Stimulated activated CD8-positive, alpha-beta memory T cell treated with anti-CD3 and anti-CD28 coated beads, Interleukin-7, amount 100 ng/mL, for 24 hours (primary cell): Measurements from ENCODE around the gene NWD2.
"Not testable (repeated sequence)": the region's sequence is repeated elsewhere in the genome, so short reads cannot be mapped to it uniquely, and the experiment has no call there.

ENCODE experiments used
- DNase-seq: peaks from one replicate; pipeline ENCODE4 v3.0.0-alpha.2; 2020; ENCODE audit warnings: low read depth

NWD2 gene

GRCh38 chr4:37470245-37470644 is 225.7 kb downstream of the NWD2 start:
- DNase-seq, result no peak

- no peak for DNase-seq
Observed at GRCh38 chr4:37471093-37471492, 226.6 kb downstream of the NWD2 start.

- no peak for DNase-seq
Observed at GRCh38 chr4:37471971-37472370, 227.4 kb downstream of the NWD2 start.

GRCh38 chr4:37473807-37474206 is 229.3 kb downstream of the NWD2 start:
- no peak for DNase-seq

- no peak for DNase-seq
Observed at GRCh38 chr4:37475087-37475486, 230.5 kb downstream of the NWD2 start.

GRCh38 chr4:37475776-37476175 is 231.2 kb downstream of the NWD2 start:
- no peak for DNase-seq

- DNase-seq, result no peak
Observed at GRCh38 chr4:37476256-37476655, 231.7 kb downstream of the NWD2 start.

- no peak for DNase-seq
Observed at GRCh38 chr4:37476691-37477090, 232.1 kb downstream of the NWD2 start.

- no peak for DNase-seq
Observed at GRCh38 chr4:37477126-37477525, 232.6 kb downstream of the NWD2 start.

GRCh38 chr4:37478151-37478550 is 233.6 kb downstream of the NWD2 start:
- DNase-seq, result no peak

GRCh38 chr4:37480509-37480908 is 236.0 kb downstream of the NWD2 start:
- DNase-seq, result no peak

- DNase-seq, result no peak
Observed at GRCh38 chr4:37481547-37482122, 237.1 kb downstream of the NWD2 start.

GRCh38 chr4:37482236-37482913 is 237.8 kb downstream of the NWD2 start:
- no peak for DNase-seq

- no peak for DNase-seq
Observed at GRCh38 chr4:37483610-37484009, 239.1 kb downstream of the NWD2 start.

GRCh38 chr4:37486166-37486565 is 241.6 kb downstream of the NWD2 start:
- DNase-seq, result no peak

- DNase-seq, result no peak
Observed at GRCh38 chr4:37487668-37488067, 243.1 kb downstream of the NWD2 start.

GRCh38 chr4:37489697-37490096 is 245.2 kb downstream of the NWD2 start:
- DNase-seq, result no peak

- no peak for DNase-seq
Observed at GRCh38 chr4:37490391-37491347, 246.1 kb downstream of the NWD2 start.

GRCh38 chr4:37495353-37495752 is 250.8 kb downstream of the NWD2 start:
- DNase-seq, result not testable (repeated sequence)
